ENCODE data around the gene ISM2.
"Not testable (repeated sequence)": the region's sequence is repeated elsewhere in the genome, so short reads cannot be mapped to it uniquely, and the experiment has no call there.

ISM2 gene

DNA sequence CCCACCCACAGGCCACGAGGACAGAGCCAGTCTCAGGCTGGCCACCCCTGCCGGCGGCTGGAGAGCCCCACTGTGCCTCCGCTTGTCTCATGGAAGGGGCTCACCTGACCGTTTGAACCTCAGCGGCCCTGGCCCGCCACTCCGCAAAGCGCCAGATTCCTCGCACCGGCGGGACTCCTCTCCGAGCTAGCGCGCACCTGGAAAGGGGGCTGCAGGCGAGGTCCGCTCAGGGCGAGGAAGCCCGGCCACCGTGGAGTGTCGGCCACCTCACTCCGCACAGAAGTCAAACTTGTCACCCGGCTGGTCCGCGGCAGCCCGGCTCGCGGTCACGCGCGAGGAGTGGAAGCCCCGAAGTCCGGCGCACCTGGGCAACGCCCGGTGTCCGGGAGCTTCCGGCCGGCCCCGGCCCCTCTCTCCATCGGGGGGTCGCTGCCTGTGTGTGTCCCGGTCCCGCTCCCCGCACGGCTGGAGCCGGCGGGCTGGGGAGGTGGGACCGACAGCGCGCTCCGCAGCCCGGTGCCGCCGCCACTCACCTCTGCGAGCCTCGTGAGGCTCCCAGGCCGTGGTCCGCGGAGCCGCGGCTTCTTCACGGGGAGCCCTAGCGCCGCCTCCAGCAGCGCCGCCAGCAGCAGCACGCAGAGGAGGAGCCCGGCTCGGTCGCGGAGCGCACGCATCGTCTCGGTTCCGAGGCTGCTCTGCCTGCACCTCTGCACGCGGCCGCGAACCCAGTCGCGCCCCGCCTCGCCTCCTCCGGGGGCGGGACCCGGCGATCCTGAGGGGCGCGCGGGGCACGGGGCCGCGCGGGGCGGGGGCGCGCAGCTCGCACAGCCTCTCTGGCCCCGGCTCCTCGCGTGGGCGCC, at the start of gene ISM2:
ISM2 (minus strand) TSS at position 697 of the 860 bp plus-strand sequence; CDS start at position 674, 23 bp downstream.
- no peak for DNase-seq (ENCODE audit: low spot score)

DNA sequence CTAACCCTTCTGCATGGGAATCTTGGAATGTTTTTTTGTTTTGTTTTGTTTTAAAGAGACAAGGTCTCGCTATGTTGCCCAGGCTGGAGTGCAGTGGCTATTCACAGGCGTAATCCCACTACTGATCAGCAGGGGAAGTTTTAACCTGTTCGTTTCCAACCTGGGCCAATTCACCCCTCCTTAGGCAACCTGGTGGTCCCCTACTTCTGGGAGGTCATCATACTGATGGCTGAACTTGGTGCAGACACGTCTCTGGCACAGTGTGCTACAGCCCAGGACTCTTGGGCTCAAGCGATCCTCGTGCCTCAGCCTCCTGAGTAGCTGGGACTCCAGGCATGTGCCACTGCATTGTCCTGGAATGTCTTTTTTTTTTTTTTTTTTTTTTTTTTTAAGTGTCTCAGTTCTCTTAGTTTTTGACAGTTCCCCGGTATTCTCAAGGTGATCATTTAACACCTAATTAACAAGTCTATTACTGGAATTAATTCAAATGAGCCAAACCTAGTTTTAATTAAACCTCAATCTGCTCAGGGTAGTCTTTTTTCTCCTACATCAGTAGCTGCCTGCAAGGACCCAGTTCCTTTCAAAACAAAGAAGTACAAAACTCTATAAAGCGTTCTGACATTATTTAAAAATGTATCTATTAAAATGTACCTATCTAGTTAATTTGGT, 49.0 kb upstream of the ISM2 start:
- no peak for DNase-seq (ENCODE audit: low spot score)

DNA sequence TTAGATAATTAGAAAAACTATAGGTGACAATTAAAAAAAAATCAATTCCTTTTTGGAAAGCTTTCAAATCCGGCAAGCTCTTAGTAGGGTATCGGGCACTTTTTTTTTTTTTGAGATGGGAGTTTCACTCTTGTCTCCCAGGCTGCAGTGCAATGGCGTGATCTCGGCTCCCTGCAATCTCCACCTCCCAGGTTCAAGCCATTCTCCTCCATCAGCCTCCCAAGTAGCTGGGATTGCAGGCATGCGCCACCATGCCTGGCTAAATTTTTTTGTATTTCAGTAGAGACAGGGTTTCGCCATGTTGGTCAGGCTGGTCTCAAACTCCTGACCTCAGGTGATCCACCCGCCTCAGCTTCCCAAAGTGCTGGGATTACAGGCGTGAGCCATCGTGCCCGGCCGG, 46.6 kb upstream of the ISM2 start:
- DNase-seq (ENCODE audit: low spot score), result not testable (repeated sequence)

DNA sequence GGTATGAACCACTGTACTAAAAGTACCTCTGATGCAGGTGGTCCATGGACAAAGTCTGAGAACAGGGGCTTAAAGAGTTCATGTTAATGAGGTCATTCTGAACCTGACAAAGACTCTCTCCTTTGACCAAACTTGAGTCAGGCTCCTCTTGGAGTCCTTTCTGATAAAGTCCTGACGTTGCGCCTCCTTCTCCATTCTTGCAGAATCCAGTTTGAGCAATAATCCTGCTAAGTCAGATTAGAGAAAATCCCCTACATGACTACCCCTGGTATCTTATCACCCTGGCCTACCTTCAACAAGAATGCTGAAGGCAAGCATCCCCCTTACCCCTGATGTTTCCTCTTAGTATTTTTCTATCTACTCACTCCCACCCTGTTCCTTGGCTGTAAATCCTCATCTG, 46.0 kb upstream of the ISM2 start:
- DNase-seq (ENCODE audit: low spot score), result no peak

DNA sequence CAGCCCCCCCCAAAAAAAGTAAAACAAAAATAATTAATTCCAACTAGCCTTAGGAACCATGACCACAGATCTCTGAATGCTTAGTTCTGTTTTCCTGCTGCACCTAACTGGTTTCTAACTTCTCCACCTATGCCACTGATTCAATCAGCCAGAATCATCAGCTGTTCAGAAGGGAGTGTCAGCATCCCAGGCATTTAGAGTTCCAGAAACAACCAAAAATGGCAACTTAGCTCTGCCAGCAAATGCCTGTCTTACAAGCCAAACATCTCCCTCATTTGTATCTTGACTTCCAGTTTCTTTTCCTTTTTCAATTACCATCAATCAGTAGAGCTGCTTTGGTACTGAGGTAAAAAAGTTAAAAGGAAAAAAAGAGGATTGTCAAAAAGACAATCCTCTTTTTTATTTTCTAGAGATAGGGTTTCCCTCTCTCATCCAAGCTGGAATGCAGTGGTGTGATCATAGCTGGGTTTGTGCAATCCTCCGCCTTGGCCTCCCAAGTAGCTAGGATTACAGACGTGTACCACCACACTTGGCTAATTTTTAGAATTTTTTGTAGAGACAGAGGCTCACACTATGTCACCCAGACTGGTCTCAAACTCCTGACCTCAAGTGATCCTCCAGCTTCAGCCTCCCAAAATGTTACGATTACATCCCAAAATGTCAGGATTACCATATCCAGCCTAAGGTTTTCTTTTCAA, 45.2 kb upstream of the ISM2 start:
- no peak for DNase-seq (ENCODE audit: low spot score)

DNA sequence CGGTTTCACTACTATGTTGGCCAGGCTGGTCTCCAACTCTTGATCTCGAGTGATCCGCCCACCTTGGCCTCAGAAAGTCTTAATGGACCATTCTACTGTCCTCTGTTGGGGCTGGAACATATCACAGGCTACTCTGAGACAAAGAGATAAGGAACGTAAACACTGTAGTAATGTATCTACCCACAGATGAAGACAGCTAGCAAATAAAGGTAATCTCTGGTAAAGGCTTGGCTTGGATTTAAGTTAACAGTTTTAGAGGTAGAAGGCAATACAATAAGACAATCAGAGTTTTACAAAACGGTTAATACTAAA, 44.6 kb upstream of the ISM2 start:
- no peak for DNase-seq (ENCODE audit: low spot score)

DNA sequence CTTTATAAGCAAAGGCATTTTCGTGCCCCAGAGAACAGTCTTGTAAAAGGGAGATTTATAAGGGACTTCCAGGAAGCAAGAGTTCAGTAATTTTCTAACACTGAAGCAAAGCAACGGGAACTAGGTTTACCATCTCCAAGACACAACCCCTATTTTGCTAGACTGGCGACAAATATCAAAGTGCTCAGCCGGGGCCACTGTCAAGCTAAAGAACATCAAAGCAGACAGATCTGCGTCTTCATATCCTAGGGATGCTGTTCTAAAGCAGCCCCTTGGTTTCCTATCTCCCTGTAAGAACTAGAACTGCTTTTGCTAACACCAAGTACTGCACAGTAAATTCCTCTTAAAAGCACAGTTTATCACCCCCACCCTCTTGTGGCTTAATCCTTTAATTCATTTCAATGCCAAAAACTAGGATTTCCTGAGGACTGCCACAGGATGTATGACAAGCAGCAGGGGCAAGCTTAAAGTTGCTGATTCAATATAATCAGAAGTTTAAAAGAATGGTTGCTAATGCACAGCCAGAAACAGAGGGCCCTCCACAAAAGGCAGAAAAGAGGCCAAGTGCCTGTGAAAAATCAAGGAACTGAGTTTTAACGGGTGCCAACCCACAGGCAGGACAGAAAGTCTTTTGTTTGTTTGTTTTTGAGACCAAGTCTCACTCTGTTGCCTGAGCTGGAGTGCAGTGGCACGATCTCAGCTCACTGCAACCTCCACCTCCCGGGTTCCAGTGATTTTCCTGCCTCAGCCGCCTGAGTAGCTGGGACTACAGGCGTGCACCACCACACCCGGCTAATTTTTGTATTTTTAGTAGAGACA, 44.0 kb upstream of the ISM2 start:
- DNase-seq (ENCODE audit: low spot score), result no peak

DNA sequence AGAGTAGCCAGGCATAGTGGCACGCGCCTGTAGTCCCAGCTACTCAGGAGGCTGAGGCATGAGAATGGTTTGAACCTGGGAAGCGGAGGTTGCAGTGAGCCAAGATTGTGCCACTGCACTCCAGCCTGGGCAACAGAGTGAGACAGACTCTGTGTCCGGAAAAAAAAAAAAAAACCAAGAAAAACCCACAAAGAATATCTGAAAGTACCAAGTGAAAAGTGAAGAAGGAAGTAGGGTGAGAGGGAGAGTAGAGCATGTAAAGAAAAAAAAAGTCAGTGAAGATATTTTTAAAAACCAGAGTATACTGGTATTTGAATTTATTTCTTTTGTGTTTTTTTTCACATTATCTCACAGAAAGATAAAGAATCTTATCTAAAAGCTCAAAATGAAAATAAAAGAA, 43.3 kb upstream of the ISM2 start:
- no peak for DNase-seq (ENCODE audit: low spot score)

DNA sequence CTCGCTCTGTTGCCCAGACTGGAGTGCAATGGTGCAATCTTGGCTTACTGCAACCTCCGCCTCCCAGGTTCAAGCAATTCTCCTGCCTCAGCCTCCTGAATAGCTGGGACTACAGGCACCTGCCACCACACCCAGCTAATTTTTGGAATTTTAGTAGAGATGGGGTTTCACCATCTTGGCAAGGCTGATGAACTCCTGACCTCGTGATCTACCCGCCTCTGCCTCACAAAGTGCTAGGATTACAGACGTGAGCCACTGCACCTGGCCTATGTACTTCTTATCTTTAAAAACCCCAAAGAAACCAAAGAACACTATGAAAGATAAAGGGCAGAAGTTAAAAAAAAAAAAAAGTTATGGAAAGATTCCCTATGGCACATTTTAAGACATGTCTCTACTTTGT, 38.3 kb upstream of the ISM2 start:
- not testable (repeated sequence) for DNase-seq (ENCODE audit: low spot score)

DNA sequence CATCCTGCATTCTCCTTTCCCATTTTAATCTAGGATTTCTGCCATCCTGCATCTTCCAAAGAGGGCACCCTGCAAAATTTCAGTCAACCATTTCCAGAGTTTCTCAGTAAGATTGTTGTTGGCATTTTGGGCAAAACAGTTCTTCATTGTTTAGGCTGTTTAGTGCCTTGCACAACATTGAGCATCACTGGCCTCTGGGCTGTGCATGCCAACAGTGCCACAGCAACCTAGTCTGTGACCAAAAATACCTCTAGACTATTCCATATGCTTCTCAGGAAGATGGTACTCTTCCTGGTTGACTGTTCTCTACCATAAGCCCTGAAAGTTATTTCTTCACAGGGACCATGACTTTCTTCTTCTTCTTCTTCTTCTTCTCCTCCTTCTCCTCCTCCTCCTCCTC, 32.5 kb upstream of the ISM2 start:
- no peak for DNase-seq (ENCODE audit: low spot score)

DNA sequence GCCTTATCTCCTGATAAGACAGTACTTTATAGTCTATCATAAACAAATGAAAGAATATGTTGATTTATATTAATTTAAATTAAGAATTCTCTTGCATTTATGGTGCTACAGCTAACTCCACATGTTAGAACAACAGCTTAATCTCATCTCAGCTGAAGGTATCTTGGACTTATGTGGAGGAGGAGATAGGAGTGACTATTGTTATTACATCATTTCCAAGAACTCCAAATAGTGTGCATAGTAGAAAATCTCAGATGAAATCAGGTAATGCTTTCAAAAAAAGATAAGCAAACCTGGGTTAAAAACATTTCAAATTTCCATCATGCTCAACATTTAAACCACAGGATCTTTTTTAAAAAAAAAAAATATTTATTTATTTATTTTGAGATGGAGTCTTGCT, 31.3 kb upstream of the ISM2 start:
- no peak for DNase-seq (ENCODE audit: low spot score)

DNA sequence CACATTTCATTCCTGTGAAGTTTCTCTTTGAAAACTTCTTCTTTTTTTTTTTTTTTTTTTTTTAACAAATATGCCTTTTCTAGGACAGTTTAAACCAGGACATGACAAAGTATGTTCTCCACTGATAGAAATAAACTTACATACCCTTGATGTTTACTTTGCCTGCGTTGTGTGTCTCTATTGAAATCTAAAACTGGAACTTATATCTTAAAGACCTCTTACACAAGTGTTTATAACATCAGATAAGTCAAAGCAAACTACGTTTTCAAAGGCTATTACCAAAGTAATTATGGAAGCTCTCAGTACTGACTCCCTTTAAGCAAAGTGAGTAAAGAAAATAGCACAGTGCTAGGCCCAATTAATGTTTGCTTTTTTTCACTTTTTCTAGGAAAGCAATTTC, 30.6 kb upstream of the ISM2 start:
- DNase-seq (ENCODE audit: low spot score), result no peak

DNA sequence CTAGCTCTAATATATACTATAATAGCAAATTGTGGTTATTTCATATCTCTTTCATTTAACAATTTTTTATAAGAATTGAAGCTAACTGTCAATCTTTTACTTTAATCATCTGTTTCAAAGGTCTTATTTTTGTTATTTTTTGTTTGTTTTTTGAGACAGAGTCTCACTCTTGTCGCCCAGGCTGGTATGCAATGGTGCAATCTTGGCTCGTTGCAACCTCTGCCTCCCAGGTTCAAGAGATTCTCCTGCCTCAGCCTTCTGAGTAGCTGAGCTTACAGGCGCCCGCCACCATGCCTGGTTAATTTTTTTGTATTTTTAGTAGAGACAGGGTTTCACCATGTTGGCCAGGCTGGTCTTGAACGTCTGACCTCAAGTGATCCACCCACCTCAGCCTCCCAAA, 30.1 kb upstream of the ISM2 start:
- DNase-seq (ENCODE audit: low spot score), result not testable (repeated sequence)

DNA sequence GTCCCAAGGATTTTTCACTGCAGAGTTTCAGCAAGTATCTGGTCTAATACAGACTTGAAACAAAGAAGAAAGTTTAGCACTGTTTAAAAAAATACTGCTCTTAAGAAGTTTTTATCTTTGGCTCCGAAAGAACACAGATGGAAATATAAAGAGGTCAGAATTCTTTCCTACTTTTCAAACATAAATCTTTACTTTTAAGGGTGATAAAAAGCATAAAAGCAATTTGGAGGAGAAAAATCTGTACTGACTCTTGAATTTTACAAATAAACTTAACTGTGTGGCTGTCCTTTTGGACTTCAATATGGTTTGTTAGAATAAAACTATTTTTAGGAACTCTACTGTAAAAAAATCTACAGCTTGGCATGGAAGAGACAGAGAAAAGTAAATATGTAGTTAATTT, 27.6 kb upstream of the ISM2 start:
- no peak for DNase-seq (ENCODE audit: low spot score)

DNA sequence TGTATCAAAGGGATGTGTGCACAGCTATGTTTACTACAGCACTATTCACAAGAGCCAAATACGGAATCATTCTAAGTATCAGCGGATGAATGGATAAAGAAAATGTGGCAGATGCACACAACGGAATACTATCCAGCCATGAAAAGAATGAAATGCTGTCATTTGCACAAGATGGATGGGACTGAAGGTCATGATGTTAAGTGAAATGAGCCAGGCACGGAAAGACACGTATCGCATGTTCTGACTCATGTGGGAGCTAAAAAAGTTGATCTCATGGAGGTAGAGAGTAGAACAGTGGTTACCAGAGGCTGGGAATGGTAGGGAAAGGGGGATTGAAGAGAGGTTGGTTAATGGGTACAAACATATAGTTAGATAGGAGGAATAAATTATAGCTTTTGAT, 25.9 kb upstream of the ISM2 start:
- DNase-seq (ENCODE audit: low spot score), result no peak

DNA sequence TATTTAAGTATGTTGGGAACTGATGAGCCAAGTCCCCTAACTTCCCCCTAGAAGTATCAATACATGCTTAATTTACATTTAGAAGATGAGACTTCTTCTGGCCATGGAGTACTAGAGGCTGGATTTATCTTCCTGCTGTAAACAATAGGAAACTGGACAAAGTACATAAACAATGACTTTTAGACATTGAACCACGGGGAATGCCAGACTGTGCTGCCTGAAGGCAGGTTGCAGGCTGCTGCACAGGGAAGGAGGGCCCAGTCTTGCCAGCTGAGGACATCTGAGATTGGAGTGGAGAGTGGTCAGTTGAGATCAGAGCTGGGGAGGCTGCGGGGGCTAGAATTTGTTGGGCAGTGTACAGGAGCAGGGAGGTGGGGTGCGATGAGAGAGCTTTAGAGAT, 24.5 kb upstream of the ISM2 start:
- no peak for DNase-seq (ENCODE audit: low spot score)

DNA sequence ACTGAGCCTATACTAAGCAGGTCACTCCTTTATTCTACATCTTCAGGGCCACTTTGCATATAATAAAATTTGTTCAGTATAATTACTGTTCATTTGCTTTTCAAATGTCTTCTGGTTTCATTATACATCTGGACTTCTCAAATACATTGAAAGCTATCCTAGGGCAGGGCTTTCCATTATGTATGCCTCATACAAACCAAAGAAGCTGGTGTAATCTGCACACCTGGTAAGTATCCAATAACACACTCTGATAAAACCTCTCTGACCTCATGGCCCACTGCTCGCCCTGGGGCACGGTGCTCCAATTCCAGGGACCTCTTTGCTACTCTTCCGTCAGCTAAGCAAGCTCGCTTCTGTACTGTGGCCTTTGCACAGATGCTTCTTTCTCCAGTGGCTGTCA, 21.9 kb upstream of the ISM2 start:
- no peak for DNase-seq (ENCODE audit: low spot score)

DNA sequence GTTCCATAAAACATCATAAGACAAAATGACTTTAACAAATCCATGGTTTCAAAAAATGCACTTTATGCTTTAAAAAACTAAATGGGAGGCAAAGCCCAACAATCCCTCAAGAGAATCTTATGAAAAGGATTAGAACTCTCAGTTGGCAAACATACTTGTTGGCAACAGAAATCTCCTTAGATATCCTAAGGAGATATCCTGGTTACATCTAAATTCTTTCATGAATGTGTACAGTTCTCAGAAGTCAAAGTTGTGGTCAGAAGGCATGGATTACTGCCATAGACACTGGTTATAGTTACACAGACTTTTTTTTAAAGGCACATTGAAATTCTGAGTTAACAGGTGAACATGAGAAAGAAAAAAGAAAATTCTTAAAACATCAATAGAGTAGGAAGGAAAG, 17.5 kb upstream of the ISM2 start:
- no peak for DNase-seq (ENCODE audit: low spot score)

DNA sequence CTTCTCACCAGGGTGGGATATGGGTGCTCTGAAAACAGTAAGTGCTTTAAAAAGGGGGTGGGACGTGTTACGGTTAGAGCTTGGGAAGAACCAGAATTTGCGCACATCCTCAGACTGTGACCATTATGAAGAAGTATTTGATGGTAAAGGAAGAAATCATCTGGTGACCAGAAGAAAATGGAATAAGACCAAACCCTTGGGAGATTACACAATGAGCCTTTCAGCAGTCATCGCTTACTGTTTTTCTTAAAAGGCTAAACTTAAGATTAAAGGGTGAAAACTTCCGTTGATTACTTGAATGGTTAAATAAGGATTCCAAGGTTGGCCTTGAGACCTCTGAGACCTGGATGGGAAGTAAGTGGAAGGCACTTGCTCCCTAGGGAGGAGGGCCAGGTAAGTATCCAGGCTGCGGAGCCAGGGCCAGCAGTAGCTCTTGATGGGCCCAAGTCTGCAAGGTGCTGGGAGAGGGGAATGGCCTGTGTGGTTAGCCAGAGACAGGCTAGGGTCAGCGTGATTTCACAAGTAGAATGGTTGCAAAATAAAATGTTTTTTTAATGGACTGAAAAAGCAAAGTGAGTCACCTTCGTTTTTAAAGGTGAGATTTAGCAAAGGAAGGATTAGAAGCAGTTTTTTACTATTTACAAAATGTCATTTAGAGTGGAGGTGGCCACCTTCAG, 13.0 kb upstream of the ISM2 start:
- DNase-seq (ENCODE audit: low spot score), result no peak

DNA sequence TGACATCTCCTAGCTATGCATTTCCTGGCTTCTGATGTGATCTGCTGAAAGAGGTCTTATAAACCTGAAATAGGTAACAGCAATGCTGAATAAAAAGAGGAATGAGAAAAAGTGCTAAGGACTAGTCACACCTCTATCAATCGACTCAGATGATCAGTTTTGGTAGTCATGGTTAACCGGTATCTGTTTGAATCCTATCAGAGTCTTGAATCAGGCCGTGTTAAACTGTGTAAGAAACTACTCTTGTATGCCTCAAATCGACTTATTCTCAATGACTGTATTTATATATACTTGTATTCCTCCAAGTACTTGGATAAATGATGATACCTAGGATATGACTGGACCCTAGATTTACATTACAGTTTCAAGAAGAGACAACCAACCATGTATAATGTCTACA, 10.8 kb upstream of the ISM2 start:
- no peak for DNase-seq (ENCODE audit: low spot score)

DNA sequence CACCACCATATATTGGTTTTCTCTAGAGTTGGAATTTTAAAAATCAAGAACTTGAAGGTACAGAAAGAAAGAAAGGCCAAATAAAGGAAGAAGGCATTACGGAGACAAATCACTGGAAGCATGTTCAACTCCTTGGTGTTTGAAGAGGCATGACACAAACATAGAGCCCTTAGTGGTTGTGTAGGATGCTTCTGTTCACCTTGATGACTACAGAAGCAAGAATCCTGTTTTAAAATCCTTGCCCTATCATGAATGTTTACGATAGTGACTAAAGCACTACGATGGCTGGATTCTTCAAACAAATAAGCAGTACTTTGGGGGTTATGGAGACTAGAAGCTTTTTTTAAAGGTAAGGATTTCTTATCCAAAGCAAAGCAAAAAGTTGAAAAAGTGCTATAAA, 10.3 kb upstream of the ISM2 start:
- DNase-seq (ENCODE audit: low spot score), result no peak

DNA sequence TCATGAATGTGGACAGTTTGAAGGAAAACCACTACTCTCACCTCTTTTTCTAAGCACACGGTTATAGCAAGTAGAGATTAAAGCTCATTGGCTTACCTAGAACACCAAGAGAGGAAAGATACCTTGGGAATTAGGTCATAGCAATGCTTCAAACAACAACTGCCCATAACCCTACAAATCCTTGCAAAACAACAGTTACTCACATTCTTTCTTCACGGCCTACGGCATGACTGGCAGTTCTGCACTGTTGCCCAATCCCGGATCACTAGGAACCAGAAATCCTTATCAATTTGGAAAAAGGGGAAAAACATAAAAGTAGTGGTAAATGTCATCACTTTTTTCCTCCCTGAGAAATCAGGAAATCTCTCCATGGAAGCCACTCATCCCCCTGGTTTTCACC, 9.6 kb upstream of the ISM2 start:
- DNase-seq (ENCODE audit: low spot score), result no peak
